Epidermal melanocyte (primary cell): ENCODE results near the gene TMEM92.

Source experiments
- DNase-seq: peaks from one replicate; pipeline ENCODE4 v3.0.0; 2011; ENCODE audit warnings: low spot score; ENCODE audit not compliant: insufficient read length

The TMEM92 gene

DNA sequence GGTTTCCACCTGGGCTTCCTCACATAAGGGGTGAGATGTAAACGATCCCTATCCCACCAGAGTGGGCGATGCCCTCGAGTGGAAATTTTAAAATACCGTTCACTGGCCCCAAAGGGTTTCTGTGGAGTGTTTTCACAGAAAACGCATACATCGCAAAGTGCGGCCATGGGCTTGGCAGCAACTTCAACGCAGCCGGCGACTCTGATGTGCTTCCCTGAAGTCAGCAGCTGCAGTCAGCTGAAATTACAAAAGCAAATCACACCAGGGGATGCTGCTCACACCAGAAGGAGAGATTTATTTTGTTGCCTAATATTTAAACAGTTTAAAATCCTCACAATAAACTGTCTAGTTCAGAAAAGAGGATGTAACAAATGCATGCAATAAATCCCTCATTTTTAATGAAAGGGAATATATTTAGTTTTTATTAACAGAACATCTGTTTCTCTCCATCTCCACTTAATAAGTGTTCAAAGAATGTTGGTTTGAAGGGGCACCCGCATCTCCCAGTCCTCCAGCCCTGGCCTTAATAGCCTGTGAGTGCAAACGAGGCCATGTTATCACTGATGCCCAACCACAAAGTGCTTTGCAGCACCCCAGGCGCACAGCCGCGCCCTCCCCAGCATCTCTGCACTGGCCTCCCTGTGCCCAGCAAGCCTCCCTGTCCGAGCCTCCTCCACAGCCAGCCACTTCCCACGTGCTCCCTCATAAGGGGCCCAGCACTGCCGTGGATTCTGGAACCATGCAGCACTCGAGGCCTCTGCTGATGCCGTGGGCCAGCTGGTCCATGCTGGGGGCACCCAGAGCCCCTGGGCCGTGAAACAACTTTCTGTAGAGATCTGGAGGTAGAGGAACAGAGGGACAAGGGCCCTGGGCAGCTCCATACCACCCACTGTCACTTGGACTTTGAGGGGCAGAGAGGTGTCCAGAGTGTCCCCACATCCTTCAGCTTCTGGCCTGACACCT lies 54.4 kb downstream of the TMEM92 start:
- no peak for DNase-seq

GRCh38 chr17:50329716-50330115 lies 55.5 kb downstream of the TMEM92 start:
- DNase-seq = no peak

- DNase-seq = no peak
Measured at GRCh38 chr17:50330151-50330775, 56.0 kb downstream of the TMEM92 start.
